OCI-LY7 (cell line): Measurements from ENCODE around the gene ZNF763.

Experiments
- CTCF ChIP-seq: fragments of 200-600 bp; sonication (generic); conservative IDR thresholded peaks from 2 replicates; pipeline ENCODE4 v1.5.1; 2014; ENCODE audit warnings: mild to moderate bottlenecking, antibody characterized with exemption, low read length, moderate library complexity, mixed read lengths
- EZH2phosphoT487 ChIP-seq: fragments of 200-600 bp; sonication (generic); IDR thresholded peaks from 2 replicates; pipeline ENCODE4 v1.6.1; 2018; ENCODE audit warnings: low read depth, borderline replicate concordance, mild to moderate bottlenecking, mixed run types, antibody characterized with exemption, low read length, moderate library complexity, mixed read lengths

GRCh38 chr19:11973019-11973810 is 8.4 kb downstream of the ZNF763 start:
- TF ChIP-seq CTCF: no peak
- no peak for TF ChIP-seq EZH2phosphoT487
